Measurements from ENCODE around the gene RHBDD1. TPM values are rescaled to one million over a fixed set of nuclear protein-coding genes. Genes with fewer than 3 reads are reported as not detected.

The RHBDD1 gene
- total RNA-seq, 6 donors from 2014 or later = 2.6 to 40.2 (median 14.5) TPM

DNA sequence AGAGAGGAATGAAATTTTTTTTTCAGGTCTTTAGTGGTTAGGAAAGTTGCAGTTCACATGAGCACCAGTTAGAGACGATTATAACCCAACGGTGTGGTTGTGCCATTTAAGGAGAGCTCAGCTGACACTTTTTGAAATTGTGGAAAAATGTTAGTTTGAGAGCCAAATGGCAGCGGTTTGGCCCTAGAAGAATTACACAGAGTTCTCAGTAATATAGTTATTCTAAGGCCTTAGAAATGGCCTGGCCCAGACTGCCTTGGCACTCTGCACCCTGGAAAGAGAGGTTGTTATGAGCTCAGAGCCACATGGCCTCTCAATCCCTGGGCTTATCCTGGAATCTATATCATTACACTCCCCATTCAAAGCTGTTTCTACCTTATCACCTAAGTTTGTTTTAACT, 117.4 kb downstream of the RHBDD1 start:
- Histone ChIP-seq H3K27ac (no peak overlapping the region), H3K4me3 (no peak overlapping the region), H3K4me1 (no peaks in the 10 kb centered on the region), H3K36me3 (no peaks in the 10 kb centered on the region), H3K9me3 (no peaks in the 10 kb centered on the region), H3K27me3 (no peaks in the 10 kb centered on the region)
- DNase-seq = no peak
- no peak for ATAC-seq (ENCODE audit: low FRiP score in 2 of 2)
- no peak for TF ChIP-seq POLR2AphosphoS5 (IDR thresholded peaks at IDR 0.05)
- TF ChIP-seq POLR2A (IDR thresholded peaks at IDR 0.05) = no peak
- no peak for TF ChIP-seq EP300 (IDR thresholded peaks at IDR 0.05)
- TF ChIP-seq, protein P1, sequence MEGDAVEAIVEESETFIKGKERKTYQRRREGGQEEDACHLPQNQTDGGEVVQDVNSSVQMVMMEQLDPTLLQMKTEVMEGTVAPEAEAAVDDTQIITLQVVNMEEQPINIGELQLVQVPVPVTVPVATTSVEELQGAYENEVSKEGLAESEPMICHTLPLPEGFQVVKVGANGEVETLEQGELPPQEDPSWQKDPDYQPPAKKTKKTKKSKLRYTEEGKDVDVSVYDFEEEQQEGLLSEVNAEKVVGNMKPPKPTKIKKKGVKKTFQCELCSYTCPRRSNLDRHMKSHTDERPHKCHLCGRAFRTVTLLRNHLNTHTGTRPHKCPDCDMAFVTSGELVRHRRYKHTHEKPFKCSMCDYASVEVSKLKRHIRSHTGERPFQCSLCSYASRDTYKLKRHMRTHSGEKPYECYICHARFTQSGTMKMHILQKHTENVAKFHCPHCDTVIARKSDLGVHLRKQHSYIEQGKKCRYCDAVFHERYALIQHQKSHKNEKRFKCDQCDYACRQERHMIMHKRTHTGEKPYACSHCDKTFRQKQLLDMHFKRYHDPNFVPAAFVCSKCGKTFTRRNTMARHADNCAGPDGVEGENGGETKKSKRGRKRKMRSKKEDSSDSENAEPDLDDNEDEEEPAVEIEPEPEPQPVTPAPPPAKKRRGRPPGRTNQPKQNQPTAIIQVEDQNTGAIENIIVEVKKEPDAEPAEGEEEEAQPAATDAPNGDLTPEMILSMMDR (IDR thresholded peaks at IDR 0.05) = no peak
- WGBS, 2 donors = 83 to 88% methylated on average over 3 of the region's 3 CpGs

DNA sequence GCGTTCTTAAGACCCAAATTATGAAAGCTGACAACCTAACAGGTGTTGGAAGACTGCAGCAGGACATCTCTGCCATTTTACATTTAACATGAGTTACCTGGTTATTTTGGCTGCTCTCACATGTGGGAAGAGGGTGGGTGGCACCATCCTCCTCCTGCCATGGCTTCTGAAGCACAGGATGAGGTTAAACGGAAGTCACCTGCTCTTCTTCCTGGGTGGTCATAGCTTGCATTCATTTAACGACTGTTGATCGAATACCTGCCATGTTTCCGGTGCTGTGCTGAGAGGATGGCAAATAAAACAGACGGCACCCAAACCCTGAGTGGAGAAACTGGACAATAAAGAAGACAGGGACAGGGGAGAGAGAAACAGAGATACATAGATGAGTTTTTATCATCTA, 118.0 kb downstream of the RHBDD1 start:
- DNase-seq (no peak), ATAC-seq (ENCODE audit: low FRiP score in 2 of 2) (no peak)
- Histone ChIP-seq H3K36me3 (no peaks in the 10 kb centered on the region), H3K27ac (no peak overlapping the region), H3K4me1 (no peaks in the 10 kb centered on the region), H3K27me3 (no peaks in the 10 kb centered on the region), H3K9me3 (no peaks in the 10 kb centered on the region), H3K4me3 (no peak overlapping the region)
- TF ChIP-seq EP300 (IDR thresholded peaks at IDR 0.05) (no peak), POLR2AphosphoS5 (IDR thresholded peaks at IDR 0.05) (no peak), POLR2A (IDR thresholded peaks at IDR 0.05) (no peak)
- TF ChIP-seq, protein P1 (IDR thresholded peaks at IDR 0.05) = no peak
- WGBS, 2 donors = 90 to 98% methylated on average over 6 of the region's 6 CpGs

DNA sequence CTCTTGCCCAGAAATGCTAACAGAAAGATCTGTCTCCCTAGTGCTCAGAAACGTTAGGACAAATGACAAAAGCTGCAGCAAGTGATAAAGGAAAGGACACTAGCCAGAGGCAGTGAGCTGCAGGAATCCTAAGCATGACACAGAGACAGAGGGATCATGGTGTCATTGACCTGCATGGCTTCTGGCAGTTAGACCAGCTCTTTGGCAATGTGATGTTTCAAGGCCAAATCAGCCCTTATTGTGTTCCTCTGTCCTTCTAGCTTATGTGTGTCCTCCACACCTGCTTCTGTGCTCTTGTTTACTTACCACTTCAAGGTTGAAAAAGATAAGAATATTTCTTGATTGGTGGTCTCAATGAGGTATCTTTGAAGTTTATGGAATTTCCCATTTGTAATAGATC, 120.8 kb downstream of the RHBDD1 start:
- Histone ChIP-seq H3K27me3 (no peaks in the 10 kb centered on the region), H3K36me3 (no peaks in the 10 kb centered on the region), H3K27ac (no peak overlapping the region), H3K4me3 (no peak overlapping the region), H3K9me3 (no peaks in the 10 kb centered on the region), H3K4me1 (no peaks in the 10 kb centered on the region)
- ATAC-seq (ENCODE audit: low FRiP score in 2 of 2) (no peak), DNase-seq (no peak)
- TF ChIP-seq POLR2A (IDR thresholded peaks at IDR 0.05) = no peak
- TF ChIP-seq EP300 (IDR thresholded peaks at IDR 0.05) = no peak
- TF ChIP-seq, protein P1 (IDR thresholded peaks at IDR 0.05) = no peak
- TF ChIP-seq POLR2AphosphoS5 (IDR thresholded peaks at IDR 0.05) = no peak
- WGBS, 2 donors = 56 to 73% methylated on average over 1 of the region's 1 CpG

DNA sequence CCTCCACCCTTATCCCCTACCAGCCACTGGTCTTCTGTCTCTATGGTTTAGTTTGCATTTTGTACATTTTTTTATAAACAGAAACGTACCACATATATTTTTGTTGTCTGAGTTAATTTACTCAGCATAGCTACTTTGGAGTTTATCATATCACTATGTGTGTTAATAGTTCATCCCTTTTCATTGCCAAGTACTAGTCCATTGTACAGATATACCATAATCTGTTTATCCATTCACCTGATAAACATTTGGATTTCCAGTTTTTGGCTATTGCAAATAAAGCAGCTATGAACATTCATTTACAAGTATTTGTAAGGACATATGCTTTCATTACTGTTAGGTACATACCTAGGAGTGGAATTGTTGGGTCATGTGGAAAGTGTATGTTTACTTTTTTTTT, 123.6 kb downstream of the RHBDD1 start:
- H3K9me3 ChIP-seq = no peaks in the 10 kb centered on the region
- no peak overlapping the region for H3K27ac ChIP-seq
- DNase-seq = no peak
- no peaks in the 10 kb centered on the region for H3K4me1 ChIP-seq
- H3K4me3 ChIP-seq = no peak overlapping the region
- no peak for ATAC-seq (ENCODE audit: low FRiP score in 2 of 2)
- TF ChIP-seq POLR2AphosphoS5 (IDR thresholded peaks at IDR 0.05) (no peak), EP300 (IDR thresholded peaks at IDR 0.05) (no peak), POLR2A (IDR thresholded peaks at IDR 0.05) (no peak)
- TF ChIP-seq, protein P1 (IDR thresholded peaks at IDR 0.05) = no peak
- no peaks in the 10 kb centered on the region for H3K36me3 ChIP-seq
- no peaks in the 10 kb centered on the region for H3K27me3 ChIP-seq
- WGBS, 2 donors = 89 to 100% methylated on average over 1 of the region's 1 CpG

DNA sequence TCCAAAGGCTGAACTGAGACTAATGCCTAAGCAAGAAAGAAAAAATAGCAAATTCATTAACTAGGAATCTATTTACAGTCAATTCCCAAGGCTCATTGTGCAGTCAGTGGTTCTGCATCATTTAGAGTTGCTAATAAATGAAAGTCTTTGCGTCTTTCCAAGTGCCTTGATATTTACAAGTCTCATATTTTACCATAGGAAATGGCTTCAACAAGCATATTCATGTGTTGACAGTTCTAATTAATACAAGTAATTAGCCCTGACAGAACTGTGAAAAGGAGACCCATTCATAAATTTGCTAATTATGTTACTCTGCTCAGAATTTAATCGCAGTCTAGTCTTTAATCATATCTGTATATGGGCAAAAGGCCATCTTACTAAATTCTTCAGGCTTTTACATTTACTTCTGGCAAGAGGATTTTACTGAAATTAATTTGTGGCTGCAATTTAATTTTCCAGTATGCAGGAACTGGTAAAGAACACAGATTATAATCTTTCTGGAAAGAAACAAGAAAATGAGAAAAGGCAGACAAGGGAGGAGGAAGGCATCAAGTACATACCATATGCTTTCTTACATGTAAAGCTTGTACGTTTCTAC, 126.4 kb downstream of the RHBDD1 start:
- H3K4me1 ChIP-seq = no peaks in the 10 kb centered on the region
- H3K36me3 ChIP-seq = no peaks in the 10 kb centered on the region
- TF ChIP-seq EP300 (IDR thresholded peaks at IDR 0.05) (no peak), POLR2AphosphoS5 (IDR thresholded peaks at IDR 0.05) (no peak), POLR2A (IDR thresholded peaks at IDR 0.05) (no peak)
- H3K9me3 ChIP-seq = no peaks in the 10 kb centered on the region
- 92 to 93% methylated on average over 3 of the region's 3 CpGs for WGBS, 2 donors
- DNase-seq = no peak
- no peaks in the 10 kb centered on the region for H3K27me3 ChIP-seq
- H3K27ac ChIP-seq = no peak overlapping the region
- no peak for ATAC-seq (ENCODE audit: low FRiP score in 2 of 2)
- no peak overlapping the region for H3K4me3 ChIP-seq
